ENCODE data around the gene MSI2. TPM values are rescaled to one million over a fixed set of nuclear protein-coding genes. Genes with fewer than 3 reads are reported as not detected.
A peak's percentile ranks its signal among the peaks of the same experiment; 100 is the strongest.

Gene MSI2
- total RNA-seq, 2 experiments from 2014 or later: 87.6 to 96.0 TPM

DNA sequence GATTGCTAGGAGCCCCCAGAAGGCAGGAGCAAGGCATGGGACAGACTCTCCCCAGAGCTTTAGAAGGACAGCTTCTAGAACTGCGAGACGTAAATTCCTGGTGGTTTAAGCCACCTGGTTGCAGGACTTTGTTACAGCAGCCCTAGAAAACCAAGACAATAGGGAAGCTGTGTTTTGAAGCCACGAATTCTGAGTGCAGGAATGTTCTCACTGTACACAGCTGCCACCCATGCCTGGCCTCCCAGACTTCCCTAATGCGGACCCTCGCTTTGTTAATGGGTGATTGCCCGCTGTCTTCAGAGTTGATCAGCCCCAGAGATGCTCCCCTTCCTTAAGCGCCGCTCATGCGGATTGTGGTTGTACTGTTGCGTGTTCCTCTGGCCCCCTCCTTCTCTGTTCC lies 177.1 kb downstream of the MSI2 start:
- CTCF ChIA-PET: interaction anchor here (0.6 kb wide), 1 partner anchor 194 kb away, joined by 3 read pairs; no protein-coding TSS in a partner anchor

GRCh38 chr17:57434361-57434760 lies 178.0 kb downstream of the MSI2 start:
- Mint-ChIP-seq H3K4me3 (no peak overlapping the region), H3K27me3 (no peaks in the 10 kb centered on the region), H3K27ac (no peak overlapping the region), H3K9me3 (no peaks in the 10 kb centered on the region), H3K36me3 (ENCODE audit: low read depth) (peaks cover 5% of the 10 kb centered on the region), H3K4me1 (peaks cover 22% of the 10 kb centered on the region)
- no peak for DNase-seq
- ChIA-PET CTCF (no interaction called here), POLR2A (no interaction called here)

More for the DNA sequence above, 177.1 kb downstream of the MSI2 start:
- Mint-ChIP-seq H3K9me3 (no peaks in the 10 kb centered on the region), H3K4me1 (peaks cover 17% of the 10 kb centered on the region), H3K27ac (no peak overlapping the region), H3K27me3 (no peaks in the 10 kb centered on the region), H3K4me3 (no peak overlapping the region), H3K36me3 (ENCODE audit: low read depth) (peaks cover 5% of the 10 kb centered on the region)
- POLR2A ChIA-PET: no interaction called here
- DNase-seq: no peak

GRCh38 chr17:57436565-57436964 lies 180.2 kb downstream of the MSI2 start:
- peaks cover 5% of the 10 kb centered on the region for H3K36me3 Mint-ChIP-seq (ENCODE audit: low read depth)
- CTCF ChIA-PET: interaction anchor here (1.1 kb wide), 1 partner anchor 12 kb away, joined by 3 read pairs; no protein-coding TSS in a partner anchor
- no peak overlapping the region for H3K27ac Mint-ChIP-seq
- H3K27me3 Mint-ChIP-seq: no peaks in the 10 kb centered on the region
- H3K4me3 Mint-ChIP-seq: no peak overlapping the region
- H3K9me3 Mint-ChIP-seq: no peaks in the 10 kb centered on the region
- POLR2A ChIA-PET: interaction anchor here (0.5 kb wide), 1 partner anchor 79 kb away, joined by 3 read pairs; no protein-coding TSS in a partner anchor
- H3K4me1 Mint-ChIP-seq: peaks cover 37% of the 10 kb centered on the region
- no peak for DNase-seq

GRCh38 chr17:57438066-57438731 lies 181.9 kb downstream of the MSI2 start:
- H3K9me3 Mint-ChIP-seq: no peaks in the 10 kb centered on the region
- H3K27ac Mint-ChIP-seq: no peak overlapping the region
- CTCF ChIA-PET: interaction anchor here (0.7 kb wide), 1 partner anchor 311 kb away, joined by 3 read pairs; no protein-coding TSS in a partner anchor
- POLR2A ChIA-PET: no interaction called here
- DNase-seq: no peak
- H3K4me3 Mint-ChIP-seq: no peak overlapping the region
- H3K4me1 Mint-ChIP-seq: peaks cover 54% of the 10 kb centered on the region
- no peaks in the 10 kb centered on the region for H3K27me3 Mint-ChIP-seq
- H3K36me3 Mint-ChIP-seq (ENCODE audit: low read depth): peaks cover 6% of the 10 kb centered on the region

DNA sequence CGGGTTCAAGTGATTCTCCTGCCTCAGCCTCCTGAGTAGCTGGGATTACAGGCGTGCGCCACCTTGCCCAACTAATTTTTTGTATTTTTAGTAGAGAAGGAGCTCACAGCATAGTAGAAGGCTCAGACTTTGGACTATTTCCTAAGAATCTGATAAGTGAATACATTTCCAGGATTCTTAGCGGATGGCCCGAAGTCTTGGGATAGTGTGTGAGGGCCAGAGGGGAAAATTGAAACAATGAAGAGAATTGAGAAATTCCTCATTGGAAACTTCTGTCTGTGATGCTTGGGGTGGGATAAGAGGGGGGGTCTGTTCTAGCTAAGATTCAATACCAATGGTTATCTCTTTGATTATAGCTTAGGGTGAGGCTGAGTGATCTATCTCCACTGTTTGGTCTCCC lies 183.3 kb downstream of the MSI2 start:
- H3K27me3 Mint-ChIP-seq: no peaks in the 10 kb centered on the region
- POLR2A ChIA-PET: interaction anchor here (1.0 kb wide), 1 partner anchor 160 kb away, joined by 3 read pairs; no protein-coding TSS in a partner anchor
- peaks cover 60% of the 10 kb centered on the region for H3K4me1 Mint-ChIP-seq
- no peaks in the 10 kb centered on the region for H3K9me3 Mint-ChIP-seq
- H3K4me3 Mint-ChIP-seq: no peak overlapping the region
- CTCF ChIA-PET: interaction anchor here (0.7 to 2.7 kb wide), 8 partner anchors 11 to 196 kb away, joined by 3 to 11 read pairs (median 4); no protein-coding TSS in a partner anchor
- H3K36me3 Mint-ChIP-seq (ENCODE audit: low read depth): peaks cover 11% of the 10 kb centered on the region
- peak overlapping the region; percentile 88 for H3K27ac Mint-ChIP-seq
- DNase-seq: no peak

- Mint-ChIP-seq H3K36me3 (ENCODE audit: low read depth) (peaks cover 11% of the 10 kb centered on the region), H3K27ac (peak overlapping the region; percentile 88), H3K27me3 (no peaks in the 10 kb centered on the region), H3K9me3 (no peaks in the 10 kb centered on the region), H3K4me3 (no peak overlapping the region), H3K4me1 (peaks cover 67% of the 10 kb centered on the region)
- ChIA-PET CTCF (interaction anchor here (0.6 to 2.7 kb wide), 11 partner anchors 9 to 229 kb away, joined by 3 to 11 read pairs (median 4); no protein-coding TSS in a partner anchor), POLR2A (interaction anchor here (1.0 kb wide), 1 partner anchor 159 kb away, joined by 3 read pairs; no protein-coding TSS in a partner anchor)
- DNase-seq: peak; percentile 58
Observed at GRCh38 chr17:57440522-57441269, 184.4 kb downstream of the MSI2 start.

DNA sequence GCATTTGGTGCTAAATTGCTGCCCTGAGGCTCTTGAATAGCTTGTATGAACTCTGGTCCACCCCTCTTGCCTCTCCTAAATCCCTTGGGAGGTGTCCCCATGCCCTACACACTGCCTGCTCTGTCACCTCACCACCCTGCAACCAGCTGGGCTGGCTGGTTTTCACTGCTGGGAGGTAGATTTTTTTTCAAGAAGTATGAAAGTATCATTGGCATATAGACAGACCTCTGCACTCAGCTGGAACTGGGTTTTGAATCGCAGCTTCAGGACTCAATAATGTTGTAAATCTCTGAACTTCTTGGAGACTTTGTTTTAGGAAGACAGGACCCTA lies 184.9 kb downstream of the MSI2 start:
- ChIA-PET POLR2A (no interaction called here), CTCF (interaction anchor here (1.2 to 2.7 kb wide), 6 partner anchors 9 to 198 kb away, joined by 3 to 11 read pairs (median 6); no protein-coding TSS in a partner anchor)
- no peak for DNase-seq
- Mint-ChIP-seq H3K27ac (peak overlapping the region; percentile 88), H3K27me3 (no peaks in the 10 kb centered on the region), H3K4me3 (no peak overlapping the region), H3K36me3 (ENCODE audit: low read depth) (peaks cover 13% of the 10 kb centered on the region), H3K4me1 (peaks cover 70% of the 10 kb centered on the region), H3K9me3 (no peaks in the 10 kb centered on the region)

DNA sequence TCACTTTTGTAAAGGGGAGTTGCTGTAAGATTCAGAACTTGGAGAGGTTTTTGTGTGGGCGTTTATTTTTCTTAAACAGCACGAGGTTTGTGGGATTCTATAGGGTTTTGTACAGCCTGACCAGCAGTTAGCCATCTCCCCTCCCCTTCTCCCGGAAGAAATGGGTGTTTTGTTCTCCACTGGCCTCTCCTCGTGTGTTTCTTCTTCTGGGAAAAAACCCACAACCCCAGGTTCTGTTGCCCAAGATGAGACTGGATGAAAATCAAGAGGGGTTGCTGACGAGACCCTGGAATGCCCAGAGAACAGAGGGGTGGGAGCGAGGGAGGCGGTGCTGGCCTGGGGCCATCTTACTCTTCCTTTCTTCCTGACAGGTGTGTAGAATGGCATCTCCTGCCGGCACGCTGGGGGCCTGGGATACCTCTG lies 186.1 kb downstream of the MSI2 start:
- CTCF ChIA-PET: interaction anchor here (0.8 kb wide), 1 partner anchor 198 kb away, joined by 3 read pairs; no protein-coding TSS in a partner anchor
- Mint-ChIP-seq H3K36me3 (ENCODE audit: low read depth) (peaks cover 9% of the 10 kb centered on the region), H3K27ac (peak overlapping the region; percentile 70), H3K27me3 (no peaks in the 10 kb centered on the region), H3K4me1 (peaks cover 68% of the 10 kb centered on the region), H3K4me3 (no peak overlapping the region), H3K9me3 (no peaks in the 10 kb centered on the region)
- no peak for DNase-seq
- POLR2A ChIA-PET: no interaction called here

DNA sequence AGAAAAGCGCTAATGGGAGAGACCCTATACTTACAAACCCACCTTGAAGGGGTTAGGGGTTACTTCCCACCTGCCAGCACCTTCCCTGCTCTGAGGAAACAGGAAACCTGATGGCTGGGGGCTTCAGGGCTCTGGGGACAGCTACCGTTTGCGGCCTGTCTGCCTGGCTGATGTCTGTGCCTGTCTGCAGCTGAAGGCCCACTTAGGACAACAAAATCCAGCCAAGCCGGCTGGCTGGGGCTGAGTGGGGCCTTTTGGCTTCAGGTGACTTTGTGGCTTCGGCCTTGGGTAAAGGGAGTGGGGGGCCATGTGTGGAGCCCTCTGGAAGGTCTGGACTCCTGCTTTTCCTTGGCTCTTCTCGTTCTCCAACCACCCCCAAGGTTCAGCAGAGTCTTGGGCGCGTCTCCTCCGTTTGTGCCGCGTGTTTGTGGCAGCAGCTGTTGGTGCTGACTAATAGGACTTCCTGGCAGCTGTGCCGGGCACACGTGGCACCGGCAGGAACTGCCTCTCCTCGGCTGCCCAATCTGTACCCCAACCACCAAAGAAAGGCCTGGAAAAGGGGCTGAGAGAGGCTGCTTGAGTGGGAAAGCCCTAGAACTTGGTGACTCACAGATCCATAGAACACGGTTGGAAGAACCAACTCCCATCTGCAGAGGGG lies 186.7 kb downstream of the MSI2 start:
- H3K27me3 Mint-ChIP-seq: no peaks in the 10 kb centered on the region
- no peaks in the 10 kb centered on the region for H3K9me3 Mint-ChIP-seq
- H3K4me3 Mint-ChIP-seq: no peak overlapping the region
- H3K4me1 Mint-ChIP-seq: peaks cover 65% of the 10 kb centered on the region
- CTCF ChIA-PET: interaction anchor here (0.6 kb wide), 1 partner anchor 181 kb away, joined by 3 read pairs; no protein-coding TSS in a partner anchor
- POLR2A ChIA-PET: no interaction called here
- peaks cover 9% of the 10 kb centered on the region for H3K36me3 Mint-ChIP-seq (ENCODE audit: low read depth)
- peak; percentile 51 for DNase-seq
- H3K27ac Mint-ChIP-seq: peak overlapping the region; percentile 83

GRCh38 chr17:57443781-57444180 lies 187.5 kb downstream of the MSI2 start:
- ChIA-PET CTCF (interaction anchor here (0.6 kb wide), 1 partner anchor 182 kb away, joined by 3 read pairs; no protein-coding TSS in a partner anchor), POLR2A (no interaction called here)
- Mint-ChIP-seq H3K4me1 (peaks cover 61% of the 10 kb centered on the region), H3K9me3 (no peaks in the 10 kb centered on the region), H3K27ac (no peak overlapping the region), H3K27me3 (no peaks in the 10 kb centered on the region), H3K4me3 (no peak overlapping the region), H3K36me3 (ENCODE audit: low read depth) (peaks cover 9% of the 10 kb centered on the region)
- no peak for DNase-seq

DNA sequence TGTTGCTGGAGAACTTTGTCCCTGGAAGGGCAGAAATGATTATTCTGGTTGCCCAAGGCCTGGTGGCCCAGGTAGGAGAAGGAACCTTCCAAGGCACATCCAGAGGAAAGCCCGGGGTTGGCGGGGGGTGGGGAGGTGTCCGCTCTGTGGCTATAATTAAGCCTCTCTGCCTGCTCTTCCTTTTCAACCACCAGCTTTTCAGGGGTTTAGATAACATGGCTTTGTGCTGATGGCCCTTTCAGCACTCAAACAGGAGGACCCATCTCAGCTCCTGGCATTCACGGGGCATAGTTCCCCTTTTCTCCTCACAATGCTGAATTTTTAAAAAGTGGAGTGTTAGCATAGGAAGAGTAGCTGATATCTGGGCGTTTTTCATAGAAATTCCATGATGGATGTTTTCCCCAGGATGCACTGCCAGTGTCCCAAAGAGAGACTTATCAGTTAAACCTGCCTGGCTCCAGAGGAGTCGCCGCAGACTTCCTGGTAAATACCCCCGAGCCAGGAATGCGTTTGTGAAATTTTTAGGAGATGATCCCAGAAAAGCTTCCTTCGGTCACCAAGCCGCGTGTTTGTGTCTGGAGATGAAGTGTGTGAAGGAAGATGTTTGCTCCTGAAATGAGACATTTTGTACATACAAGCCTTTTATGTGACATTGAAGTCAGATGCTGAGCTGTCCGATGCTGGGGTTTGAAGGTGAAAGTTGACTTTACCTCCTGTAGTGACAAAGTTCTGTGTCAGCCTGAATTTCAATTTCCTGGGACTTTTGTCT lies 188.5 kb downstream of the MSI2 start:
- POLR2A ChIA-PET: no interaction called here
- H3K36me3 Mint-ChIP-seq (ENCODE audit: low read depth): peaks cover 9% of the 10 kb centered on the region
- CTCF ChIA-PET: interaction anchor here (1.1 kb wide), 1 partner anchor 10 kb away, joined by 3 read pairs; no protein-coding TSS in a partner anchor
- H3K4me3 Mint-ChIP-seq: no peak overlapping the region
- peaks cover 51% of the 10 kb centered on the region for H3K4me1 Mint-ChIP-seq
- no peak for DNase-seq
- H3K27ac Mint-ChIP-seq: no peak overlapping the region
- H3K27me3 Mint-ChIP-seq: no peaks in the 10 kb centered on the region
- no peaks in the 10 kb centered on the region for H3K9me3 Mint-ChIP-seq
